ENCODE data around the gene ZNF214.

The ZNF214 gene

DNA sequence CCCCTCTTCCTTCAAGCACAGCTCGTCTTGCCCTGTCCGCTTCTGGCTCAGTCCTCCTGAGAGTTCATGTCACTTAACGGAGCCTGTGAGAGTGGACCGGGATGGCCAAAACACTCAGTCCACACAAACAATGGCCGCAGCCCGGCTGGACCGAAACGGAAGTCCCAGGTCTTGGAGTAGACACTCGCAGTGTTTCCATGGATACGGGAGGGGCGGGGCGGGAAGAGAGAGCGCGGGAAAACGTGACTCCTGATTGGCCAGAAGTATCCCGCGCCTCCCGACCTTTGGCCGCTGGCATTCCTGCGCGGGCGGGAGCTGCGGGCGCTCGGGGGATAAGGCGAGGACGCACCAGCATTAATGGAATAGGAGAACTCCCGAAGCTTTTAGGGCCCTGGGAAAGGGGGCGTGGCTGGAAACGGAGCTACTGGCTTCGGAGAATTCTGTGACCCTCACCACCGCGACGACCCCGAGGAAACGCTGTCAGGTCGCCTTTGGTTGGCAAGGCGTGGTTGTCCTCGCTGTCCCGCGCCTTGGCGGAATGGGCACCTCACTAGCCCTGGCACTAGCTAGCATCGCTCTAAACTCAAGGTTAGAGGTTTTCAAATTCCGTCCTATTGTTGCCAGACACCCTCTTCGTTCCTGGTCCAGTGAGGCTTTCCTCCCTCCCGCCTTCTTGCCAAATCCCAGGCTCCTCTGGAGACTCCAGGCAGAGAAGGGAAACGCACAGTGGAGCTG, at the start of gene ZNF214, which contains the start of gene NLRP14:
ZNF214 (minus strand) TSS at position 164 of the 735 bp plus-strand sequence. CDS start 17,511 bp downstream, outside the sequence.
NLRP14 (plus strand) TSS at position 297 of the 735 bp plus-strand sequence. CDS start 18,108 bp downstream, outside the sequence.
- DNase-seq (ENCODE audit: low read depth, low spot score): no peak

GRCh38 chr11:7062534-7062933, 42.4 kb upstream of the ZNF214 start:
- DNase-seq (ENCODE audit: low read depth, low spot score): no peak

GRCh38 chr11:7060868-7061267, 40.7 kb upstream of the ZNF214 start:
- no peak for DNase-seq (ENCODE audit: low read depth, low spot score)

- no peak for DNase-seq (ENCODE audit: low read depth, low spot score)
These were observed 37.5 kb upstream of the ZNF214 start for GRCh38 chr11:7057641-7058040.

DNA sequence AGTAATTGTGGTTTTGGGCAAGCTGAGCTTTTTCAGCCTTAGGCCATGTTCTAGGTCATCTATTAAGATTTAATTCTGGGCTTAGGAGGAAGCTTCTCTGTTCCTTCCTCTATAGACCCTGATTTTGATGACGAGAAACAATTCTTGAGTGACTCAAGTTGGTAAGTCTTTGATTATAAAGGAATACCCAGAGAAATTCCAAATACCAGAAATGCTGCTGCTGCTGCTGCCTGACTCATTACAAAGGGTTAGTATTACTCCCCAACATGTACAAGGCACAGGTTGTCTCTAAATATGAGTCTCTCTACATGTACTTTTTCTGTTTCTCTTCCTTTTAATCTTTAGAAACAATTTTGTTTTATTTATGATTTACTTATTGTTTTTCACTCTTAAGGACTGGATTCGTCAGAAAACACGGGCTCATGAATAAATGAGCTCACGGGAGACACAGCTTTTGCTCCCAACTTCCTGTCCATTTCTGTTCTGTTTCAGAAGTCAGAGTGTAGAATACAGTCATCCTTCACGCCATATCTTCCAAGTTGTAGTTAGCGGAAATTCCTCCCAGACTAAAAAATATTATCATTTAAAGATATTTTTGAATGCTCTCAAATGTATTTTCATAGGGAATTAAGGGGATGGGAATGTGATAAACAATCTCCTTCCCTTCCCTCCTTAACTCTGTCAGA, 36.8 kb upstream of the ZNF214 start:
- DNase-seq (ENCODE audit: low read depth, low spot score): no peak

DNA sequence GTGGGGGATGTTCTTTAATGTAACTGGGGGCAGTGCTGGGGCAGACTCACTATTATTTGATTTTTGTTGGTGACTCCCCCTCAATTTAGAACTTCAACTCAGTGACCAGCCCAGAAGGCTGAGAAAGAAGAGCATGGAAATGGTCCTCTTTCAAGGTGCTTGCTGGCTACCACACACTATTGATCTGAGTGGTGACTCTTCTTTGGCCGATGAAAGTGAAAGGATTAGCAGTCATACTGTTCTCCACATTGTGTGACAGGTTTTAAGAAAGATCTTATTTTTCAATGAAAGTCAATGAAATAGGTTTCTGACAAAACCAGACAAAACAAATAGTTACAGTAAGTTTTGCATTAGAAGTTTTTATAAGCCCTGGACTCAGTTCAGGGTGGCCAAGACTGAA, 30.0 kb upstream of the ZNF214 start:
- no peak for DNase-seq (ENCODE audit: low read depth, low spot score)

- DNase-seq (ENCODE audit: low read depth, low spot score): no peak
These were observed 26.5 kb upstream of the ZNF214 start for GRCh38 chr11:7046474-7047175.

- no peak for DNase-seq (ENCODE audit: low read depth, low spot score)
These were observed 13.9 kb upstream of the ZNF214 start for GRCh38 chr11:7034019-7034418.

DNA sequence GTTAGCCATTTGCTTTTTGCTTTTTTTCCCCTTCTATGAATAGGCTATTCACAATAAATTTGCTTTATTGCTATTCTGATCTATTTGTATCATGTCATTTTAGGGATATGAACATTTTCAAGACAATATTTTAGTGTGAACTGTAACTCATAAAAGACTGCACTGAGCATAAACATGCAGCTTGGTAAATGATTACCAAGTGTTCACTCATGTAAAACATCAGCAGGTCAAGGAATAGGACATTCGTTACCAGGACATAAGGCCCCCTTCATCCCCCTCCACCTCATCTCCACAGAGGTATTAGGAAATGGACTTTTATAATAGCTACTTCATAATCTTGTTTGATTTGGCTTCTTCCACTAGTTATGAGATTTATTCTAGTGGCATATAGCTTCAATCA, 12.5 kb upstream of the ZNF214 start:
- DNase-seq (ENCODE audit: low read depth, low spot score): no peak

GRCh38 chr11:7031471-7031871, 11.3 kb upstream of the ZNF214 start:
- no peak for DNase-seq (ENCODE audit: low read depth, low spot score)

- DNase-seq (ENCODE audit: low read depth, low spot score): no peak
These were observed 10.7 kb upstream of the ZNF214 start for GRCh38 chr11:7030836-7031235.

- no peak for DNase-seq (ENCODE audit: low read depth, low spot score)
These were observed 8.0 kb upstream of the ZNF214 start for GRCh38 chr11:7028141-7028540.

DNA sequence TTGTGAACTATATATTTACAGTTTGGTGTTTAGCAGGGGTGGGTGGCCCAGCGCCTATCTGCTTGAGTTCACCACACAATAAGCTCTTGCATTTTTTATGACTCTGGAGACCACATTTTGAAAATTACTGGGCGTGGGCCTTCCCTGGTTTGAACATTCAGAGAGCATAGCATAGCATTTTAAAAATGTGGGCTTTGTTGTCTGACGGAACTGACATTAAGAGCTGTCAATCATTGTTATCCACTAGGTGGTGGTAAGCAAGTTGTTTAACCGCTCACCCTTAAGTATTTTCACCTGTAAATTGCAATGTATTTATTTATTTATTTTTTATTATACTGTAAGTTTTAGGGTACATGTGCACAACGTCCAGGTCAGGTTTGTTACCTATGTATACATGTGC, 1.2 kb upstream of the ZNF214 start:
- no peak for DNase-seq (ENCODE audit: low read depth, low spot score)

GRCh38 chr11:7019500-7020182, 505 bp downstream of the ZNF214 start:
- no peak for DNase-seq (ENCODE audit: low read depth, low spot score)

- DNase-seq (ENCODE audit: low read depth, low spot score): no peak
These were observed 4.1 kb downstream of the ZNF214 start for GRCh38 chr11:7016011-7016410.

DNA sequence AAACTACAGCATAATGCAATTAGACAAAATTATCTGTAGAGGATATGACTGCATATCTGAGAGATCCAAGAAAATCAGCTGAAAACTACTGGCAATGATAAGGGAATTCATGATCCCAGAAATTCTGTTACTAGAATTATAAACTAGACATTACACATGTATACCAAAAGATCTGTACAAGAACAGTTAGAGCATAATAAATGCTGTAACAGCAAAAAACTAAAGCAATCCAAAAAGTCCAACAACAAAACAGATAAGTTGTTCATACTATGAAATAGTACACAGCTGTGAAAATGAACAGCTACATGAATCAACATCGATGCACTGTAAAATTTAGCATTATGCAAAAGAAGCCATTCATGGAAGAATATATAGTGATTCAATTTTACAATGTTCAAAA, 6.0 kb downstream of the ZNF214 start:
- DNase-seq (ENCODE audit: low read depth, low spot score): no peak

- no peak for DNase-seq (ENCODE audit: low read depth, low spot score)
These were observed 15.7 kb downstream of the ZNF214 start for GRCh38 chr11:7004482-7004881.

- DNase-seq (ENCODE audit: low read depth, low spot score): no peak
These were observed 24.4 kb downstream of the ZNF214 start for GRCh38 chr11:6995703-6996102.

DNA sequence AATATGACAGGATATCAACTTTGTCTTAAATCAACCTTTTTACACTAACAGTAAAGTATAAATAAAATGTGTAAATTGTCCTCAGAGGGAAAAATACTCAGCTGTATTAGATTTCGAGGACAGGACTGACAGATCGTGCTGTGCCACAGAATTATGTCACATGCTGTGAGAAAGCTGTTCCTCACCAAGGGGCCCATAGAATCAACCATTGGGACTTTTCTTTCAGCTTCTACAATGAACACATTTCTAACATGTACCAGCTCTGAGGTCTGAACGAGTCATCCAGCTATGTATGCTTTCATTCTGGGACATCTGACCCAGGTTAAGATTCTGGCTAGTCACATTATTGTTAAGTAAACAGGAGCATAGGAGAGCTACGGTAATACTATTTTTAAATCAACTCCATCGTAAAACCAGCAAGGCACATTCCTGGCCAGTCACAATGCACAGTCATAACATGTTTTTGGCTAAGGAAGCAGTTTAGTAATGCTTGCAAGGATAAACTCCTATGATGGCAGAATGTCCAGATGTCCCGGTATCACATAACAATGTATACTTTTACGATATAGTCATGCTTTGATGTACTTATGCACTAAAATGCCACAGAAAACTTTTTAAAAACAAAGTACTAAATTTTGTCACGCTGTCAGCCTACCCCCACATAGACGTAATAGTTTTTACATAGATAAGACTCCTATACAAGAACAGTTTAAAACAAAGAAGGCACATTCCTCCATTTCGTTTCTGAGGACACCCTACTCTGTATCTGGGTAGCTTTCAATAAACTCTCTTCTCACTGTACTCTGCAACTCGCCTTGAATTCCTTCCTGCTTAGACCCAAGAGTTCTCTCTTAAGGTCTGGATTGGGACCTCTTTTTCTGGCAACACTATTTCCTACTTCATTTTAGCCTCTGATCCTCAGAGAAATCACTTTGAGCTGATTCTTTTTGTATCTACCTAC, 27.4 kb downstream of the ZNF214 start:
- no peak for DNase-seq (ENCODE audit: low read depth, low spot score)

DNA sequence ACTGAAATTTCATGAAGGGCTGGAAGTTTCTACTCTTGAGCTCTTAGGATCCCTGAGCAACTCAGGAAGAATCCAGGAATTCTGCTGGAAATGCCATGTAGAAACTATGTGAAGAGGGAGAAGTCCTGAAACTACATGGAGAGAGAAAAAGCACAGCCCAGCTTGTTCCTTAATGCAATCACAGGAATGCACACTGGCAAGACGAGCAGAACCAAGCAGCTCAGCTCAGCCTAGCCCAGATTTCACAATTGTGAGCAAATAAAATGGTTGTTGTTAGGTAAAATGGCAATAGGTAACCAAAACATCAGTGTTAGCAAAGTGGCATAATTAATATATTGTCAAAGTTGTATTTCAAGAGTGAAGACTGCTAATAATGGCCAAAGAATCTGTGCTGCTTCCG, 28.1 kb downstream of the ZNF214 start:
- no peak for DNase-seq (ENCODE audit: low read depth, low spot score)

DNA sequence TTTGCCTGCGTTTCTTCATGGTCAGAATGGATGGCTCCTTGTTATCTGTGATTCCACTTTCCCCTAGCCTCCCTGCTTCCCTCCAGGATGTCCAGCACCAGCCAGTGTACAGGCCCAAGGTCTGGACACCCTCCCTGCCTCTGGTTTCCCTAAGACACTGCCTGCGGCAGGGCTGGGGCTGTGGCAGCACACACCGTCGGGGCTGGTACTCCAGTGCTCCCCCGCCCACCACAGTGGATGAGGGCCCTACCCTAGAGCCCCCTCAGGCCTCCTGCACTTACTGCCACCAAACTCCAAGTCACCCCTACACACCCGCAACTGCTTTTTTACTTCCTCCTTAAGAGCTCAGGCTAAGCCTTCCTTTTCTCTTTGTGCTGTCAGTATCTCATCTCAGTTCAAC, 28.9 kb downstream of the ZNF214 start:
- no peak for DNase-seq (ENCODE audit: low read depth, low spot score)

Data from activated naive CD8-positive, alpha-beta T cell treated with anti-CD3 and anti-CD28 coated beads, Interleukin-2, amount 50 U/mL, for 16 hours (primary cell).